HG03175 (cell line): Measurements from ENCODE around the gene MLLT1.

Source experiments
- ATAC-seq: cut with Tn5 transposase; IDR thresholded peaks from one replicate; pipeline ENCODE4 v1.9.1; 2021; ENCODE audit warnings: mild to moderate bottlenecking, moderate library complexity; ENCODE audit not compliant: unreplicated experiment

Gene MLLT1

GRCh38 chr19:6236310-6237291 lies 43.2 kb downstream of the MLLT1 start:
- no peak for ATAC-seq

- ATAC-seq = no peak
Measured at GRCh38 chr19:6235031-6235951, 44.5 kb downstream of the MLLT1 start.

GRCh38 chr19:6234527-6234926 lies 45.2 kb downstream of the MLLT1 start:
- no peak for ATAC-seq

GRCh38 chr19:6233827-6234511 lies 45.8 kb downstream of the MLLT1 start:
- ATAC-seq = no peak

GRCh38 chr19:6233056-6233826 lies 46.5 kb downstream of the MLLT1 start:
- no peak for ATAC-seq

GRCh38 chr19:6232601-6233055 lies 47.1 kb downstream of the MLLT1 start:
- ATAC-seq = no peak

GRCh38 chr19:6230991-6231448 lies 48.8 kb downstream of the MLLT1 start:
- ATAC-seq = no peak

- ATAC-seq = no peak
Measured at GRCh38 chr19:6229951-6230712, 49.6 kb downstream of the MLLT1 start.

GRCh38 chr19:6229216-6229913 lies 50.4 kb downstream of the MLLT1 start:
- no peak for ATAC-seq

- ATAC-seq = no peak
Measured at GRCh38 chr19:6228551-6229215, 51.1 kb downstream of the MLLT1 start.

- no peak for ATAC-seq
Measured at GRCh38 chr19:6227936-6228325, 51.8 kb downstream of the MLLT1 start.

- ATAC-seq = no peak
Measured at GRCh38 chr19:6227156-6227935, 52.4 kb downstream of the MLLT1 start.

- ATAC-seq = no peak
Measured at GRCh38 chr19:6226444-6227155, 53.2 kb downstream of the MLLT1 start.

GRCh38 chr19:6226012-6226411 lies 53.8 kb downstream of the MLLT1 start:
- no peak for ATAC-seq

GRCh38 chr19:6225232-6225865 lies 54.4 kb downstream of the MLLT1 start:
- no peak for ATAC-seq

GRCh38 chr19:6224308-6224675 lies 55.5 kb downstream of the MLLT1 start:
- ATAC-seq = no peak
